Common myeloid progenitor, CD34-positive (primary cell): ENCODE results near the gene TOP1.
"Not testable (repeated sequence)": the region's sequence is repeated elsewhere in the genome, so short reads cannot be mapped to it uniquely, and the experiment has no call there.

Experiments used
- CTCF ChIA-PET: fragments of 350-600 bp; sonication (Branson Sonifier 250); formaldehyde crosslinking; loops from one replicate; lab custom pipeline; 2021; ENCODE audit warnings: antibody characterized with exemption; lab: Charles Lee
- POLR2A ChIA-PET: fragments of 350-600 bp; sonication (Branson Sonifier 250); formaldehyde crosslinking; loops from one replicate; lab custom pipeline; 2021; ENCODE audit warnings: antibody characterized with exemption; lab: Charles Lee
- DNase-seq, 3 donors: peaks; one replicate each; pipeline versions ENCODE4 v3.0.0 to v3.0.0-alpha.2; 2013
- H3K27ac ChIP-seq, 2 experiments: 1 replicate in 1 of 2; 2 replicates in 1 of 2; pipeline ENCODE4 v1.7.0; 2013; ENCODE audit warnings: inconsistent platforms in 2 of 2, low read length in 2 of 2, mild to moderate bottlenecking in 2 of 2, low read depth in 1 of 2, moderate library complexity in 1 of 2; ENCODE audit not compliant: severe bottlenecking in 2 of 2, insufficient read depth in 1 of 2, poor library complexity in 1 of 2
- H3K27me3 ChIP-seq, 5 experiments: replicated peaks in 2 of 5; 1 replicate in 3 of 5; 2 replicates in 2 of 5; pipeline versions ENCODE4 v1.6.1 to v1.7.0; 2013; ENCODE audit warnings: low read length in 4 of 5, mild to moderate bottlenecking in 2 of 5, moderate library complexity in 2 of 5, inconsistent platforms in 1 of 5; ENCODE audit not compliant: insufficient read depth in 5 of 5, control insufficient read depth in 4 of 5
- H3K36me3 ChIP-seq, 4 experiments: 1 replicate in 2 of 4; 2 replicates in 2 of 4; pipeline versions ENCODE4 v1.6.1 to v1.7.0; 2013; ENCODE audit warnings: low read length in 3 of 4, control low read depth in 1 of 4, mild to moderate bottlenecking in 1 of 4; ENCODE audit not compliant: control insufficient read depth in 4 of 4, insufficient read depth in 4 of 4
- H3K4me1 ChIP-seq, 4 experiments: 1 replicate in 3 of 4; 2 replicates in 1 of 4; pipeline versions ENCODE4 v1.6.1 to v1.7.1; 2013; ENCODE audit warnings: low read length in 3 of 4, mild to moderate bottlenecking in 3 of 4, control low read depth in 1 of 4, inconsistent platforms in 1 of 4, moderate library complexity in 1 of 4; ENCODE audit not compliant: control insufficient read depth in 4 of 4, insufficient read depth in 4 of 4; ENCODE audit errors: control extremely low read depth in 1 of 4
- H3K4me3 ChIP-seq, 7 experiments: 1 replicate in 4 of 7; 2 replicates in 3 of 7; pipeline versions ENCODE4 v1.5.1 to v1.7.0; 2013; ENCODE audit warnings: mild to moderate bottlenecking in 7 of 7, low read length in 6 of 7, moderate library complexity in 6 of 7, inconsistent platforms in 2 of 7, low read depth in 2 of 7, control low read depth in 1 of 7; ENCODE audit not compliant: insufficient read depth in 4 of 7, control insufficient read depth in 1 of 7; ENCODE audit errors: extremely low read depth in 1 of 7
- H3K9me3 ChIP-seq, 5 experiments: 1 replicate in 4 of 5; 2 replicates in 1 of 5; pipeline versions ENCODE4 v1.6.1 to v1.7.1; 2013; ENCODE audit warnings: low read length in 4 of 5, mild to moderate bottlenecking in 2 of 5, inconsistent platforms in 1 of 5, low read depth in 1 of 5, moderate library complexity in 1 of 5; ENCODE audit not compliant: control insufficient read depth in 4 of 5, insufficient read depth in 2 of 5; ENCODE audit errors: control extremely low read depth in 1 of 5
- WGBS: methylation state at CpG from one replicate; pipeline ENCODE4 v1.1.5; 2013; ENCODE audit not compliant: insufficient coverage; 5-methylcytosine and 5-hydroxymethylcytosine counted together

Gene TOP1

DNA sequence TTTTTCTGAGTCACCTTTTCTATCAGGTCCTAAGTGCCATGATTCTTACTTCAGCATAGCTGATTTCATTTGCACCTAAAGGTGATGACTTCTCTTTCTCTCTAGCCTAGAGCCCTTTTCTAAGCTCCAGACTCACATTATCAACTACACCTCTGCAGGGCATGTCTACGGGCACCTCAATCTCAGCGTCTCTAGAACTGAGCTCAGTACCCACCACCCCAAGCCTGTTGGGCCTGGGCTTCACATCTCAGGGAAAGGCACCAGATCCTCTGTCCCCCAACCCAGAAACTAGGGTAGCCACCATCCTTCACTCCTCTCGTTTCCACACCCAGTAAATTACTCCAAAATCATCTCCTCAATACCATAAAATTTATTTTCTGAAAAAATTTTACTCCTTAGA is 98.1 kb downstream of the TOP1 start:
- no peak for DNase-seq
- WGBS, result 100% methylated on average over 3 of the region's 3 CpGs
- Histone ChIP-seq H3K36me3 (peaks cover 20 to 42% (median 31%) of the 10 kb centered on the region in 4 experiments), H3K4me1 (no peaks in the 10 kb centered on the region), H3K4me3 (no peak overlapping the region), H3K27ac (no peak overlapping the region), H3K27me3 (no peaks in the 10 kb centered on the region), H3K9me3 (no peaks in the 10 kb centered on the region)
- CTCF ChIA-PET, result interaction anchor here (2.9 kb wide), 1 partner anchor 8 kb away, joined by 14 read pairs; no protein-coding TSS in a partner anchor
- POLR2A ChIA-PET, result interaction anchor here (0.7 kb wide), 1 partner anchor 243 kb away, joined by 3 read pairs; no protein-coding TSS in a partner anchor

DNA sequence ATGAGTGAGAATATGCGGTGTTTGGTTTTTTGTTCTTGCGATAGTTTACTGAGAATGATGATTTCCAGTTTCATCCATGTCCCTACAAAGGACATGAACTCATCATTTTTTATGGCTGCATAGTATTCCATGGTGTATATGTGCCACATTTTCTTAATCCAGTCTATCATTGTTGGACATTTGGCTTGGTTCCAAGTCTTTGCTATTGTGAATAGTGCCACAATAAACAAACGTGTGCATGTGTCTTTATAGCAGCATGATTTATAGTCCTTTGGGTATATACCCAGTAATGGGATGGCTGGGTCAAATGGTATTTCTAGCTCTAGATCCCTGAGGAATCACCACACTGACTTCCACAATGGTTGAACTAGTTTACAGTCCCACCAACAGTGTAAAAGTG is 99.7 kb downstream of the TOP1 start:
- H3K4me3 ChIP-seq, DNase-seq, POLR2A ChIA-PET, H3K9me3 ChIP-seq, H3K27ac ChIP-seq, H3K4me1 ChIP-seq, CTCF ChIA-PET, H3K27me3 ChIP-seq: not testable (repeated sequence)
- no CpG with 5 or more reads among the region's 3 CpGs for WGBS
- peaks cover 10 to 26% (median 17%) of the 10 kb centered on the region in 4 experiments for H3K36me3 ChIP-seq

DNA sequence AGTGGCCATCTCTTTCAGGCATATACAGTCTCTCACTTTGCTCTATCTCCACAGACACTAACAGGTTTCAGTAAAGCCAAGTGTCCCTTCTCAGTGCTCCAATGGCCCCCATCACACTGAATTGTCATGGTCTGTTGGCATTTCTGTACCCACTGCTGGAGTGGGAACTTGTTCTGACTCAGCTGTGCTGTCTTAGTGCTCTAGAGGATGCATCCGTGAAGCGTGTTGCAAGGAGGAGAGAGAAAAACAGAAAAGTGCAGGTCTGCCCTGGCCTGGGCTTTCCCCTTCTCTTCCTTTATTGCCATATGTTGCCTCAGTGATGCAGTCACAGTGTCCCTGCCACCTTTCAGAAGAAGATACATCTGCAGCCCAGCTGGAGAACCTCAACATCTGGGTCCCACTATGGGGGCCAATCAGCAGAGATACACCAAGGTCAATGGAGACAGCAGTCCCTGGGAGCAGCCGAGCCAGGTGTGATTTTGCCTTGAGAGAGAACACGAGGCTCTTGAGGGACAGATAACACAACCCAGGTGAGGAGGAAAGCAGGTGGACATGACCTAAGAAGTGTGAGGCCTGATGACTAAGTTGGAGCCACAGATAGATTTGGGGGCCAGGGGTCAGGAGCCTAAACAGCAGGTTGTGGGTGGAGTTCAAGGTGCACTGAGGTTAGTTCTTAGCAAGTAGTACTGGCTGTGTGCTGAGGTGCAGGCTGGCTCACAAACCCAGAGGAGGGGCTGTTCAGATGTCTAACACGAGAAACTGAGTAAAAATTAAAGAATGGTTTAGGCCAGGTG is 103.2 kb downstream of the TOP1 start:
- no peak for DNase-seq
- peaks cover 0 to 20% (median 7%) of the 10 kb centered on the region in 5 experiments for H3K27me3 ChIP-seq
- peaks cover 0 to under 1% (median 0%) of the 10 kb centered on the region in 4 experiments for H3K36me3 ChIP-seq
- POLR2A ChIA-PET, result no interaction called here
- no peaks in the 10 kb centered on the region for H3K9me3 ChIP-seq
- WGBS, result 100% methylated on average over 4 of the region's 5 CpGs
- CTCF ChIA-PET, result interaction anchor here (1.0 to 6.8 kb wide), 3 partner anchors 12 to 208 kb away, joined by 3 to 56 read pairs (median 4); no protein-coding TSS in a partner anchor
- H3K4me3 ChIP-seq, result no peak overlapping the region
- H3K27ac ChIP-seq, result no peak overlapping the region
- H3K4me1 ChIP-seq, result peaks cover 0 to 8% (median 7%) of the 10 kb centered on the region in 4 experiments

DNA sequence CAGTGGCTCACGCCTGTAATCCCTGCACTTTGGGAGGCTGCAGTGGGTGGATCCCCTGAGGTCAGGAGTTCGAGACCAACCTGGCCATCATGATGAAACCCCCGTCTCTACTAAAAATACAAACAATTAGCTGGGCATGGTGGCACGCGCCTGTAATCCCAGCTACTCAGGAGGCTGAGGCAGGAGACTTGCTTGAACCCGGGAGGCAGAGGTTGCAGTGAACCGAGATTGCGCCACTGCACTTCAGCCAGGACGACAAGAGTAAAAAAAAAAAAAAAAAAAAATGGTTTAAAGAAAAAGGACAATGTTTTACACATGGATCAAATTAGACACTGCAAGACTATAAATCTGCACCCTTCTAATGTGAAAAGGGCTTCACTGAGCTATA is 103.8 kb downstream of the TOP1 start:
- DNase-seq, H3K4me3 ChIP-seq, H3K36me3 ChIP-seq, H3K9me3 ChIP-seq, H3K27ac ChIP-seq: not testable (repeated sequence)
- 100% methylated on average over 3 of the region's 9 CpGs for WGBS
- Histone ChIP-seq H3K4me1 (peaks cover 0 to 11% (median 9%) of the 10 kb centered on the region in 4 experiments), H3K27me3 (peaks cover 0 to 20% (median 7%) of the 10 kb centered on the region in 5 experiments)
- ChIA-PET POLR2A (interaction anchor here (0.6 to 0.7 kb wide), 3 partner anchors 40 to 1754 kb away, joined by 5 to 7 read pairs (median 6); no protein-coding TSS in a partner anchor), CTCF (interaction anchor here (1.0 to 6.8 kb wide), 3 partner anchors 13 to 164 kb away, joined by 3 to 56 read pairs (median 3); no protein-coding TSS in a partner anchor)

DNA sequence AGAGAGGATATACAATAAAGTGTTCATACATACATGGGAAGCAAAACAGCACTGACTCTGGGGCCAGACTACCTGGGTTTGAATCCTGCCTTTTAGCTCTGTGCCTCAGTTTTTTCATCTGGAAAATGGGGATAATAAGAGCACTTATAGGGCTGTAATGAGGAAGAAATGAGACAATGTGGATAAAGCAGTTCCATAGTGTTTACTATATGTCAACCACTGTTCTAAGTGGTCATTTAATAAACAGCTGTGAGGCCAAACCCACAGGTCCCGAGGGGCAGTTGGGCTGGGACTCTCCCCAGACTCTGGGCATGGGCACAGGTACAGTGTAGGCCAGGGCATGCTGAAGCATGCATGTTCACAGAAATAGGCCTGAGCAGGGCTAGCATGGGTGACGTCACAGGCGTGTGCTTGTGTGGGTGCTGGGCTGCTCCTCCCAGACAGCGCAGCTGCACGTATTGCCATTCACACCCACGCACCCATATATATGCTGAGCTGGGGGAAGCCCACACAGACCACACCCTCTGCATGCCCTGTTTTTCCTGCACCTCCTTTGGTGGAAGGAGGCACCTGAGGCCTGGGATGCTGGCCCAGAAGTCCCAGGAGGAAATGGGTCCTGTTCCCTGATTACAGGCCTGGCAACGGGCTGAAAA is 105.2 kb downstream of the TOP1 start:
- ChIA-PET CTCF (interaction anchor here (0.8 to 6.8 kb wide), 9 partner anchors 8 to 205 kb away, joined by 3 to 56 read pairs (median 14); partner anchors contain the start of gene LPIN3), POLR2A (no interaction called here)
- H3K9me3 ChIP-seq, result no peaks in the 10 kb centered on the region
- DNase-seq, result no peak
- peaks cover 0 to 20% (median 7%) of the 10 kb centered on the region in 5 experiments for H3K27me3 ChIP-seq
- no peak overlapping the region for H3K4me3 ChIP-seq
- no peaks in the 10 kb centered on the region for H3K36me3 ChIP-seq
- H3K4me1 ChIP-seq, result peaks cover 4 to 25% (median 24%) of the 10 kb centered on the region in 4 experiments
- WGBS, result 100% methylated on average over 4 of the region's 7 CpGs
- no peak overlapping the region for H3K27ac ChIP-seq

DNA sequence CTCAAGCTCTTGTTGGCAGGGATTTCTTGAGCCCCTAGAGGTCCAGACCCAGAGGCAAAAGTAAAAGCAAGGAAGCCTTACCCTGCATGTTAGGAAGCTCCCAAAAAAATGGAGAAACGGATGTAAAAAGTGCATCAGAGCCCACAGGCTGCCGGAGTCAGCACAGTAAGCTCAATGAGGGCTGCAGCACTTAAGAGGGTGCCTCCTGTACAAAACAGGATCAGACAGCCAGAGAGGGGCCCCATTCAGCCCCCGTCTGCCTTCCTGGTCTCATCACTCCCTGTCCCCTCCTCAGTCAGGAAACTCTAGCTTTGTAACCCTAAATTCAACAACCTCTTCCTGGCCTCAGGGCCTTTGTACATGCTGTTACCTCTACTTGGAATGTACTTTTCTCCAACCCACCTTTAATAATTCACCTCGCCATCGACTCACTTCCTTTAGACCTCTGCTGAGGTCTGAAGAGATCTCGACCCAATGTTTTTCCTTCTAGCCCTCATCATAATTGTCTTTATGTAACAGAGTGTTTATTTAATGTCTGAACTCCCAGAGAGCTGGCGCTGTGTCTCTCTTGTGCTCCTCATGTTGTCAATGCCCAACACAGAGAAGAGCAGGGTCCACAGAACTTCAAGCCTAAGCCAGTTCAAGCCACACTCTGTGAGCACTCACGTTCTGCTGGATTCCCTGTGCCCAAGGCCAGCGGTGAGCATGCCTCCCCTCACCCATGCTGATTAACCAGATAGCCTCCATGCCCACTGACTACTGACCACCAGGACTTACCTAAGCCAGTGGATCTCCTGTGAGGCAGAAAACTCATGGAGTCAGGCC is 106.0 kb downstream of the TOP1 start:
- H3K27me3 ChIP-seq, result peaks cover 0 to 20% (median 8%) of the 10 kb centered on the region in 5 experiments
- no peak for DNase-seq
- peaks cover 9 to 33% (median 30%) of the 10 kb centered on the region in 4 experiments for H3K4me1 ChIP-seq
- WGBS, result 80% methylated on average over 8 of the region's 9 CpGs
- POLR2A ChIA-PET, result interaction anchor here (0.7 kb wide), 1 partner anchor 22 kb away, joined by 3 read pairs; no protein-coding TSS in a partner anchor
- H3K27ac ChIP-seq, result no peak overlapping the region
- CTCF ChIA-PET, result interaction anchor here (0.8 to 6.8 kb wide), 24 partner anchors 9 to 392 kb away, joined by 3 to 56 read pairs (median 5); partner anchors contain the start of gene LPIN3
- no peaks in the 10 kb centered on the region for H3K36me3 ChIP-seq
- H3K9me3 ChIP-seq, result no peaks in the 10 kb centered on the region
- no peak overlapping the region for H3K4me3 ChIP-seq
